Sciatic nerve (tissue), 2 donors: ENCODE measurements around the gene PPIE. TPM values are rescaled to one million over a fixed set of nuclear protein-coding genes. Genes with fewer than 3 reads are reported as not detected.

Experiments used
- ATAC-seq: fragments of 200-7000 bp; cut with Tn5 transposase; one replicate; pipeline ENCODE4 v1.9.1; 2020; ENCODE audit warnings: mild to moderate bottlenecking, moderate library complexity
- DNase-seq: peaks from one replicate; pipeline ENCODE4 v3.0.0-alpha.2; 2020; ENCODE audit warnings: low spot score
- intact Hi-C: fragments of 100-400 bp; cut with DNase I; formaldehyde crosslinking; loops from one replicate; pipeline ENCODE4 v1.14.2; 2022
- total RNA-seq: library from RNA; stranded (reverse); fragmentation: NEBNext Ultra II Directional; extraction: Animal tissue kit (Norgen Biotek cat#: 25700); gene quantifications from one replicate; pipeline ENCODE4 v1.2.1, GENCODE V29; 2021
- donor health status: DM: no; HTN: no; CAD: no.
- donor health status: DM: no; HTN: no; CAD: no.

PPIE gene
- total RNA-seq, 1 donor from 2014 or later, result 41.5 TPM

GRCh38 chr1:39713557-39713956 is 25.1 kb upstream of the PPIE start:
- DNase-seq (no peak), ATAC-seq (no peak)
- intact Hi-C loops, result no loop called here

DNA sequence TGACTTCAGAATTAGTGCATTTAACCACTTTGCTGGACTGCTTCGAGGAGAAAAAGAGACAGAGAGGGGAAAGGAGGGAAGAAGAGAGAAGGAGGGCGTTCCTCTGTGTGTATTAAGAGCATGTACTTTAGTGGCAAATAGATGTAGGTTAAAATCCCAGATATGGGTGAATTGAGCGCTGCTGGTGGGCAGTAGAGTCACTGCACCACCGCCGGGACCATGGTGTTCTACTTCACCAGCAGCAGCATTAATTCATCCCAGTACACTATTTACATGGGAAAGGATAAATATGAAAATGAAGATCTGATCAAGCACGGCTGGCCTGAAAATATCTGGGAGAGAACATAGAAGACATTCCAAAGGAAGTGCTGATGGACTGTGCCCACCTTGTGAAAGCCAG is 20.9 kb upstream of the PPIE start:
- DNase-seq, result no peak
- intact Hi-C loops, result no loop called here
- ATAC-seq, result no peak

GRCh38 chr1:39720094-39720999 is 18.3 kb upstream of the PPIE start:
- intact Hi-C loops, result loop anchor here (10.0 kb wide), 1 partner anchor 116 kb away; no protein-coding TSS in a partner anchor
- DNase-seq (no peak), ATAC-seq (no peak)

GRCh38 chr1:39721664-39722063 is 17.0 kb upstream of the PPIE start:
- DNase-seq, result no peak
- intact Hi-C loops, result loop anchor here (10.0 kb wide), 1 partner anchor 117 kb away; no protein-coding TSS in a partner anchor
- ATAC-seq, result no peak

DNA sequence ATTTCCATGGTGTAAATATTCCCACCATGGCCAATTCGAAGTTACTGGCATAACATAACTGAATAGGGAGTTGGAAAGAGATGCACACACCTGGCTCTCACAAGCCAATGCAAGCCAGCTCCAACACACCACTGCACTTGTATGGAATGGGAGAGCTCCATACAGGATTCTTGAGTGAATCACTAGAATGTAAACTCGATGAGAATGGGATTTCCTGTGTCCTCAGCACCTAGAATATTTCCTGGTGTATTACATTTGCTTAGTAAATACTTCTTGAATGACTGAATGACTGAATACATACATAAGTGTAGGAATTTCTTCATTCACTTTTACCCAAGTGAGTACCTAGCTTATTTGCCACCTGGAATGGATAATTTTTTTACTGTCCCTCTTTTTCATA is 16.2 kb upstream of the PPIE start:
- intact Hi-C loops, result loop anchor here (10.0 kb wide), 1 partner anchor 118 kb away; no protein-coding TSS in a partner anchor
- ATAC-seq (no peak), DNase-seq (no peak)

- DNase-seq (no peak), ATAC-seq (no peak)
- intact Hi-C loops, result loop anchor here (10.0 kb wide), 1 partner anchor 122 kb away; no protein-coding TSS in a partner anchor
These were observed 12.1 kb upstream of the PPIE start for GRCh38 chr1:39726600-39726999.

DNA sequence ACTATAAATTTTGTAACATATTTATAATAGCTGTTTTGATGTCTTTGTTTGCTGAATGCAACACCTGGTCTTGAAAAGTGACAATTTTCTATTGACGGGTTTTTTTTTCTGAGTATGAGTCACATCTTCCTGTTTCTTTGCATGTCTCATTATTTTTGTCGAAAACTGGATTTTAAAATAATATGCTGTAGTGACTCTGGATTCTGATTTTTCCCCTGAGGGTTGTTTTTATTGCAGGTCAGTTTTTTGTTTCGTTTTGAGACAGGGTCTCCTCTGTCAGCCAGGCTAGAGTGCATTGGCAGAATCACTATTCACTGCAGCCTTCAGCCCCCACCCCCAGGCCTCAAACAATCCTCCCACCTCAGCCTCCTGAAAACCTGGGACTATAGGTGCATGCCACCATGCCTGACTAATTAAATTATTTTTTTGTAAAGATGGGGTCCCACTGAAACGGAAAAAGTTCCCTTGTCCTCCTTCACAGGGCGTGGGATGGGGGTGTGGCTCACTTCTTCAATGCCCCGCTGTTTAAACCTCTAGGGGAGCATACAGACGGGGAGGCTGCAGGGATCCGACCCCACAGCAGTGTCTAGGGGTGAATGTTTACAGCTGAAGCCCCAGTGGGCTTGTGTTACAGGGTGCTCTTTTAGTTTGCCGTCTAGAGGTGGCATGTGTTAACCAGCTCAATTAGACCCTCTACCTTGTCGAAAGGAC is 11.3 kb upstream of the PPIE start:
- no peak for ATAC-seq

GRCh38 chr1:39727932-39728317 is 10.8 kb upstream of the PPIE start:
- intact Hi-C loops, result loop anchor here (10.0 kb wide), 1 partner anchor 123 kb away; no protein-coding TSS in a partner anchor
- no peak for DNase-seq
- ATAC-seq, result no peak

More for the DNA sequence above, 11.3 kb upstream of the PPIE start:
- DNase-seq, result no peak
- intact Hi-C loops, result loop anchor here (10.0 kb wide), 1 partner anchor 123 kb away; no protein-coding TSS in a partner anchor

GRCh38 chr1:39729030-39729429 is 9.7 kb upstream of the PPIE start:
- DNase-seq, result no peak
- ATAC-seq, result no peak
- intact Hi-C loops, result loop anchor here (10.0 kb wide), 1 partner anchor 124 kb away; no protein-coding TSS in a partner anchor

DNA sequence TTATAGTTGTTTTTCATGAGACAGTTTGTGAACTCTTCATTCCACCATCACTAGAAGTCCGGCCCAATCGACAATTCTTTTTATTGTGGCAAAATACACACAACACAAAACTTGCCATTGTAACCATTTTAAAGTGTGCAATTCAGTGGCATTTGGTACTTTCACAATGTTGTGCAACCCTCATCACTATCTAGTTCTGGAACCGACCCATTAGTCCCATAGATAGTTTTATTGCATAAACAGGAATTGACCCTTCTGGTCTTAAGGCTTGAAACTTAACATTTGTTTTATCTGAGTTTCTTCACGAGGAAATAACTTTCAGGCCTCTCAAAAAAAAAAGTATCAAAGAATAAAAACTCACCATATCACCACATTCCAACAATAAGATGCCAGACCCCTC is 8.8 kb upstream of the PPIE start:
- intact Hi-C loops, result loop anchor here (10.0 kb wide), 1 partner anchor 125 kb away; no protein-coding TSS in a partner anchor
- no peak for DNase-seq
- no peak for ATAC-seq

- no peak for ATAC-seq
- DNase-seq, result no peak
- intact Hi-C loops, result no loop called here
These were observed 6.0 kb upstream of the PPIE start for GRCh38 chr1:39732730-39733129.

DNA sequence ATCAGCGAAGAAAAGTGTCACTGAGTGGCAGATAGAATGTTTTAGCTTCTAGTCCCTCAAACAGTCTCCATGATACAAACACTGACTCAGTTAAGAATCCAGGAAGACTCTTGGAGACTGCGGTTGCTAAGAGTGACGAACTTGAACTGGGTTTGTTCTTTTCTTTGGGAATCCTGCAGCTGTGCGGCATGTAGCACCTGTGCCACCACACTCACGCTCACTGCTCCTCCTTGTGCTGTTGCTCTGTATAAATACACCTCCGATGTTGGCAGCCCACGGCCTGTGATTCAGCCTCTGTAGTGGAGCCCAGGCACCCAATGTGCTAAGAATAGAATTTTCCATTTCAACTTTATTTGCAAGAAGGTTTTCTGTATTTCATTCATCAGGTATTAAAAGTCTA is 5.5 kb upstream of the PPIE start:
- intact Hi-C loops, result no loop called here
- ATAC-seq, result no peak

GRCh38 chr1:39735731-39736130 is 3.0 kb upstream of the PPIE start:
- intact Hi-C loops, result no loop called here
- no peak for DNase-seq

More for the DNA sequence above, 5.5 kb upstream of the PPIE start:
- DNase-seq, result no peak

GRCh38 chr1:39737546-39738169 is 1.0 kb upstream of the PPIE start:
- no peak for ATAC-seq
- intact Hi-C loops, result no loop called here

More at GRCh38 chr1:39735731-39736130, 3.0 kb upstream of the PPIE start:
- ATAC-seq, result no peak

GRCh38 chr1:39745016-39745670 is 6.5 kb downstream of the PPIE start:
- DNase-seq (no peak), ATAC-seq (no peak)
- intact Hi-C loops, result no loop called here

More at GRCh38 chr1:39737546-39738169, 1.0 kb upstream of the PPIE start:
- DNase-seq, result no peak

DNA sequence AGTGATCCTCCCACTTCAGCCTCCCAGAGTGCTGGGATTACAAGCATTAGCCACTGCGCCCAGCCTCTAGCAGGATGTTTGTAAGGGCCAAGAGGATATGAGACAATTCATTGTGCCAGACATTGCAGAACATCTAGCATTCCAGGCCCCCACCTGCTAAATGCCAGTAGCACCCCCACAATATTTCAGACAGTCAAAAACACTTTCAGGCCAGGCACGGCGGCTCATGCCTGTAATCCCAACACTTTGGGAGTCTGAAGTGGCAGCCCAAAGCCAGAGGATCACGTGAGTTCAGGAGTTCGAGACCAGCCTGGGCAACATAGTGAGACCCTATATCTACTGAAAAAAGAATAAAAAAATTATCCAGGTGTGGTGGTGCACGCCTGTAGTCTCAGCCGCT is 12.9 kb downstream of the PPIE start:
- ATAC-seq, result no peak
- intact Hi-C loops, result no loop called here
- no peak for DNase-seq

GRCh38 chr1:39752703-39753102 is 14.0 kb downstream of the PPIE start:
- intact Hi-C loops, result no loop called here
- no peak for DNase-seq

DNA sequence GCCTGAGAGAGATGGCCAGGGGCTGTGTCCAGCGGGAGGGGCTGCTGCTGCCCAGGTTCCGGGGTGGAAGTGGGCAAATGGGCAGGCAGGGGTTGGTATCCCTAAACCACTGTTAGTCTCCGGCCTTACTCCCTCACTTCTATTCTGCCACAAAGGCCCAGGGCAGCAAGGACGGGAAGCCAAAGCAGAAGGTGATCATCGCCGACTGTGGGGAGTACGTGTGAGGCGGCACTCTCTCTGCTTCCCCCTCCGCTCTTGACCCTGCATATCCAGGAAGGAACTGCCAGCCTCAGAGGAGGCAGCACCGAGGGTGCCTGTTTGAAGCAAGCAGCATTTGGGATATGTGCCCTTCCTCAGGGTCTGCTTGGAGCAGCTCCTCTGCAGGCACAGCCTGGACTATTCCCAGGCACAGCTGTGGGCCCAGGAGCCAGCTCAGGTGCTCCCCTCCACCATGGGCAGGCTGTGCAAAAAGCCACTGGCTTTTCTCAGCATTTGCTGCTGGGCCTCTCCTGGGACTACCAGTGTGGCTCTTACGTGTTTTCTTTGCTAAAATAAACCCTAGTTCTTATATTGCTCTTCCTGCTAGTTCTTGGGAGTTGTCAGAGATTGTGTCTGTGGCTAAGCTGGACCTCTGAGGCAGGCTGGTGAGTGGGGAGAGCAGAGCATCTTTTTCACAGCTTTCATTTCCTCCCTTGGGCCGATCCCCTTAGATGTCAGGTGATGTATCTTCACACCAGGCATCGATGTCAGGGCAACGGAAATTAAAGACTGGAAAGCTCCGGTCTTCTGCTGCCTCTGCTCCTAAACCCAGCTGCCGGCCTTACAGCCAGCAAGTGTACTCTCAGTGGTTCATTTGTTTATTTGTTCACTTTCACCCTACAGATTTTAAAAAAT is 14.7 kb downstream of the PPIE start:
- no peak for DNase-seq
- no peak for ATAC-seq
- intact Hi-C loops, result no loop called here

More at GRCh38 chr1:39752703-39753102, 14.0 kb downstream of the PPIE start:
- ATAC-seq, result no peak
